ENCODE results near the gene CREB1.
A peak's percentile ranks its signal among the peaks of the same experiment; 100 is the strongest.
"Not testable (repeated sequence)": the region's sequence is repeated elsewhere in the genome, so short reads cannot be mapped to it uniquely, and the experiment has no call there.

Gene CREB1

DNA sequence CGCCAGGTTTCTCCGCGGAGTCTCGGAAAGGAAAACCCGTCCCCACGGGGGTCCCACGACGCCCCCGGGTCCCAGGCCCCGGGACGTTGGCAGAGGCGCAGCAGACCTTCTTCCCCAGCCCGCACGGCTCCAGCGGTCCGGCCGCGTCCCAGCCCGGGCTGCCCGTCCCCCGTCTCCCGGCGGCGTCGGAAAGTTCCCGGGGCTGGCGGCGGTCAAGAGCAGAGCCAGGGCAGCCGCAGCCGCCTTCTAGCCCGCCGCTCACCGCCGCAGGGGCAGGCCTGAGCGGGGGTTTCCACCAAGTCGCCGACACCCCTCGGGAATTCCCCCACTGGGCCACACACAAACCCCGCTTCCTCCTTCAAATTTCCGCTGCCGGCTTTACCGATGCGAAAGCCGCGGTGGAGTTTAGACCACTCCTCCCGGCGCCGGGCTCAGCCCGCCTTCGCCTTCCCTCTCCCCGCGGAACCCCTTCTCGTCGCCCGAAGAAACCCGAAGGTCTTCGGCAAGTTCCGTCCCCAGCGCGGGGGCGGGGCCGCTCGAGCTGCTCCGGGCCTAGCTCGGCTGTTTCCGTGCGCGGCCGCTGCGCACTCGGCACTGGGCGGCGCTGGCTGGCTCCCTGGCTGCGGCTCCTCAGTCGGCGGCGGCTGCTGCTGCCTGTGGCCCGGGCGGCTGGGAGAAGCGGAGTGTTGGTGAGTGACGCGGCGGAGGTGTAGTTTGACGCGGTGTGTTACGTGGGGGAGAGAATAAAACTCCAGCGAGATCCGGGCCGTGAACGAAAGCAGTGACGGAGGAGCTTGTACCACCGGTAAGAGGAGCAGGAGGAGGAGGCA is at the start of gene CREB1:
Gene CREB1 (plus strand): TSS at position 633 of the 830 bp plus-strand sequence. CDS start 25,674 bp downstream, outside the sequence.
- peak; percentile 94 for DNase-seq

DNA sequence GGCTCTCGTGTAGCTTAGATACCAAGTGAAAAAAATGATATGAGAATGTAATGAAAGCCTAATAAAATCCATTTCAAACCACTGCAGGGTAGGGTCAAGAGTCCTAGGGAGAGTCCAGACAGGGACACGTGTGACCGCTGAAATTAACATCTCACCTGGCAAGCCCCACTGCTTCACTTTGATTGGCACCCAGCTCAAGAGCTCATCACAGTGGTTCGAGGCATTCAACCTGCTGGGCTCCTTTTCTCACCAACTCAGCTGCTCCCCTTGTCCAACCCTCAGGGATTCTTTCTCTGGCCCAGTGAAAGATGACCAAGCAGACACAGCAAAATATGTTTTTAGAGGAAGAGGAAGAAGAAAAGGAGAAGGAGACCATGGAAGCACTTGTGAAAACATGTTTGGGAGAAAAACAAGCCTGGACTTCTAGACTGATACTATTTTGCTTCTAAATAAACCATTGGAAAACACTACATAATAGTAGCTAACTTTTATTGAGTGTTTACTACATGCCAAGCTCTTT is 49.2 kb upstream of the CREB1 start:
- no peak for DNase-seq

DNA sequence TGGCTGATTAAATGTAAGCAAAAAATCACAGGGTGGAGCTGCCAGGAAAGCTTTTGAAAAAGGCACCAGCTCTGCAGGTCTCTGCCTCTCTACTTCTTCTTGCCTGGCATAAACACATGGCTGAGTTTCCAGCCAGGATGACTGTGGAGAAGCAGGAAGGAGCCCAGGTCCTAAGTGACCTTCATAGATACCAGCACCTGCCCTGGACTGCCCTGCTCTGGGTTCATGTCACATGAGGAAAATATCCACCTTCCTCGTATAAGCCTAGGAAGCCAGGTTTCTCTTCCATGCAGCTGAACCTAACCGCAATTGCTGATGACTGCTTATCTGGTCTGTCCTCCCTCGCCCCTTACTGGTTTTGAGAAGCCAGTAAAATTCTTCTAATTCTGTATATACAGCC is 47.8 kb upstream of the CREB1 start:
- no peak for DNase-seq

DNA sequence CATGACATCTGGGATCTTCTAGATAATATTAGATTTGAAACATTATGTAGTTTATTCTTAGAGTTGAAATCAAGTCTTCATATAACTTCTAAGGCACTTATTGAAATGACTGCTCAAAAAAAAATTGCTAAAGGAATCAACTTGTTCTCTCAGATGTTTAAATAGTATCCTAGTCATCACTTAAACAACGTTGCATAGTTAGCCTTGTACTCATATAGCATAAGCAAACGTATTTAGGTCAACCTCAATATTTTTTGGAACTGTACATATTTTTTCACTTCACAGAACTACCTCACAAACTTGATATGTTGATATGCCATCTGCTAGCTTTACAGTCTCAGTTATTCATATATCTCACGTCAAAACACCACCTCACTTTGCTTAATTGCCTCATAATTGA is 47.1 kb upstream of the CREB1 start:
- no peak for DNase-seq

DNA sequence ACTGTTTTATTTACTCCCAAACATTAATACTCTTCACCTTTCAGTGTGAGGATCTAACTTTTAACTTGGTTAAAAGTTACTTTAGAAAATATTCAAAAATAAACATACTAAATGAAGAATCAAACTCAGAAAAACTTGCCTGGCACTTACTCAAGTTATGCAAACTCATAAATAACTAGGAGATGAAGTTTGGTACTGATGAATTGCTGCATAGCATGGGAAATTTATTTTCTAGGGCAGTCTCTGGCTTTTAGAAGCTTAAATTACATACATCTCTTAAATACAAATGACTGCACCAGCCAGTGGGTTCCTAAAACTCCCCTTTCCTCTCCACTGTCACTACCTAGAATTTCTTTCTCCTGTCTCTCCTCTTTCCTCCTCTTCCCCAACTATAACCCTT is 46.7 kb upstream of the CREB1 start:
- DNase-seq = no peak

DNA sequence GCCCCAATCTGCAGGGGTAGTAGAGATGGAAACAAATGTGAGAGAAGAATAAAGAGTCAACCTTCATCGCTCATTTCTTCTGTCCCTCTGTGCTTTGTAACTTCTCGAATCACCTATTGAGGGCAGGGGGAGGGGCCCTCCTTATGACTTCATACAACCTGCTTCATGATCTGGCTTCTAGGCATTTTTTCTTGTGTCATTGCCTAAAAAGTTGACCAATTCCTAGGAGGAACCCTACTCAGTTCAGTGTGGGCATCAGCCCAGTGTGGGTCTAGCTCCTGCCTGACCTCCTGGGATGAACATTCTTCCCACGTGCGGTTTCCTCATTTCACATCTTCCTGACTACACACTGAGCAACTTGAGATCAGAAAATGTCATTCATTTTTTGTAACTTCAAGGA is 46.3 kb upstream of the CREB1 start:
- DNase-seq = no peak

DNA sequence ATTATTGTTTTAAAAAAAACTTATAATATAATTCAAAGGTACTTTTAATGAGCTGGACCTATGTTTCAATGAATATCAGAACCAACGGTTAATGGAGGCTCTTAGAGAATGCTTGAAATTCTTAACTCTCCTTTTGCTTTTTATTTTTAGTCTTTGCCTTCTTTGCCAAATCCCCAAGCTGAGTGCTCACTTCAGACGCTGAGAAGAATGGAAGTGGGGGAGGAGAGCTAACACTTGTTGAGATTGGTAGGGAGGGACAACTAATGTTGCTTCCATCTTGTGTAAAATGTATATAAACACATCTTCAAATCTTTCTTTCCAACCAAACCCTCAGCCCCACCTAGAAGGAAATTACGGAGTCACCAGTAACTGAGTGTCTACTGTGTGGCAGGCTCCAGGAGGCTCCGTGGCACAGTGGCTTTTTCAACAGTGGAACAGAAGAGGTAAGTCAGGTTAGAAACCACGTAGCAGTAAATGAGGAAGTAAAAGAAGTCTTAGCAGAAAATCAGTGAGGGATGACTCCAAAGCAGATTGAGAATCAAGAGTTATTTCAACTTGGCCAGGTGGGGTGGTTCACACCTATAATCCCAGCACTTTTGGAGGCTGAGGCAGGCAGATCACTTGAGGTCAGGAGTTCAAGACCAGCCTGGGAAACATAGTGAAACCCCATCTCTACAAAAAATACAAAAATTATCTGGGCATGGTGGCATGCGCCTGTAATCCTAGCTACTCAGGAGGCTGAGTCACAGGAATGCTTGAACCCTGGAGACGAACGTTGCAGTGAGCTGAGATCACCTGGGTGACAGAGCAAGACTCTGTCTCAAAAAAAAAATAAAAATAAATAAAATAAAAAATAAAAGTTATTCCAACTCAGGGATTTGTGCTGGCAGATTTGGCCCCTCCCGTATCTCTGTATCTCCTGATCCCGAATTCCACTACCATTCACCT is 45.0 kb upstream of the CREB1 start:
- DNase-seq = no peak

DNA sequence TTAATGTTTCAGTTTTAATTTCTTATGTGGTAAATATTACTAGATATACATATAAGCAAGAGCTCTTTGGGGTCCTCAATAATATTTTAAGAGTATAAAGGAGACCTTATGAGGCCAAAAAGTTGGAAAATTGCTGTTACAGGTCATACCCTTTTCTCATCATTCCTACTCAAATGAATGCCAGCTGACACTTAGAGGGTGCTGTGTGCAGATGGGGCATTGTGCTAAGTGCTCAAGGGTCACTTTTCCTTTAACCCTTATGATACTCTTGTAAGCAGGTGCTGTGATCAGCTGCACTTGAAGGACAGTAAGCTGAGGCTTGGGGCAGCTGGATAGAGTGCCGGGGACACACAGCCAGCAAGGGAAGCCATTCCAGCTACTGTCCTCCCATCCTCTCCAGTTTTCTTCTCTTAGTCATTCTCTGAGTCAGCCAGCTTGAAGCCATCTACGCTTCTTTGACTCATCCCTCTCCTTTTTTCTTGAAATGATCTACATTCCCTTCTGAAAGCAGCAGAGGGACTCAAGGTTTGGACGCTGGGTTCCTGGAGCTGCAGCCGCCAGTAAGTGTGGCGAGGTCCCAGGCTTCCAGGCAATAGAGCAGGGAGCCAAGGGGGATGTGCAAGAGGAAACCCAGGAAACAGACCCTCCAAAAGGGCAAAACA is 42.0 kb upstream of the CREB1 start:
- no peak for DNase-seq

DNA sequence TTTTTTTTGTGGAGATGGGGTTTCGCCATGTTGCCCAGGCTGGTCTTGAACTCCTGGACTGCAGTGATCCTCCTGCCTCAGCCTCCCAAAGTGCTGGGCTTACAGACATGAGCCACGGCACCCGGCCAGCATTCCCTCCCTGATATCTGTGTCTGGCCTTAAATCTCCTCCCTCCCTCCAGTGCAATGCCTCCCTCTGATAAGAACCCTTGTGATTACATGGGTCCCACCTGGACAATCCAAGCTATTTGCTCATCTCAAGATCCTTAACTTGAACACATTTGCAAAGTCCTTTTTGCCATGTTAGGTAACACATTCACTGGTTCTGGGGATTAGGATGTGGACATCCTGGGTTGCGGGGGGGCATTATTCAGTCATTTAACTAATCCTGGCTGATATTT is 40.5 kb upstream of the CREB1 start:
- DNase-seq = no peak

DNA sequence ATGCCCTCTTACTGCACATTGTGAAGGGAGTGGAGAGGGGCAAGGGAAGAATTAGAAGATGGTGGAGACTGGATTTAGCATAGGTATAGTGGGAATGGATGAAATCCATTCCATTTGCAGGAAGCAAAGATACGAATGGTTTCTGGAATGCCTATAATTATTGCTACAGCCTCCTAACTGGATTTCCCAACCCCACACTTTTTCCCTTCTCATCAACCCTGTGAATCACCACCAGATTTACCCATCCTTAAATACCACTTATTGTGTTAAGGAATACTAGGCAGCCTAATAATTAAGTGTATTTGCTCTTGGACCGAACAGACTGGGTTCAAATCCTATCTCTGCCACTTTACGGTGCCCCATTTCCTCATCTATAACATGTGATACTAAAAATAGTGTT is 39.3 kb upstream of the CREB1 start:
- DNase-seq = no peak

DNA sequence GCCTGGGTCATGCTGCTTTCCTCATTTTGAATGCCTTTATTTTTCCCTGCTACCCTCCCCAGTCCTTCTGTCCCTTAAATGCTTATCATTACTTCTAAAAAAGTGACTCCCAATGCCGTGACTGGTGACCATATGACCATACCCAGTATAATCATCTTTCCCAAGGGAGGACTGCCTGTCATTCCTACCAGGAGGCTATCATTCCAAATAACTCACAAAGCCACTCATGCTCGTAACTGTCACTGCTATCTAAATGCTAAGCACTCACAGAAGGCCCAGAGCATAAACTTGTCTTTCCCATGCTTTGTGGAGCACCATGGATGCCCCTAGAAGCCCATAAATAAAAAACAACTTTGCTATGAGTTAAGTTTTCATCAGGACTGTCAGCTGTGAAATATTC is 38.7 kb upstream of the CREB1 start:
- DNase-seq = no peak

DNA sequence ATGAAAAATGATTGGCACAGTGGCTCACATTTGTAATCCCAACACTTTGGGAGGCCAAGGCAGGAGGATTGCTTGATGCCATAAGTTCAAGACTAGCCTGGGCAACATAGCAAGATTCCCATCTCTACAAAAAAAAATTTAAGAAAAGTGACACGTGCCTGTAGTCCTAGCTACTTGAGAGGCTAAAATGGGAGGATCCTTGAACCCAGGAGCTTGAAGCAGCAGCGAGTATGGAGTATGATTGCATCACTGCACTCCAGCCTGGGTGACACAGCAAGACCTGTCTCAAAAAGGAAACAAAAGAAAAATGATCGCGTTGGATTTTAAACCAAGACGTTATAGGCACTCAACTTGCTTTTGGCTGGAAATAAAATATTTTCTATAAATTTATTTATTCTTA is 37.8 kb upstream of the CREB1 start:
- no peak for DNase-seq

DNA sequence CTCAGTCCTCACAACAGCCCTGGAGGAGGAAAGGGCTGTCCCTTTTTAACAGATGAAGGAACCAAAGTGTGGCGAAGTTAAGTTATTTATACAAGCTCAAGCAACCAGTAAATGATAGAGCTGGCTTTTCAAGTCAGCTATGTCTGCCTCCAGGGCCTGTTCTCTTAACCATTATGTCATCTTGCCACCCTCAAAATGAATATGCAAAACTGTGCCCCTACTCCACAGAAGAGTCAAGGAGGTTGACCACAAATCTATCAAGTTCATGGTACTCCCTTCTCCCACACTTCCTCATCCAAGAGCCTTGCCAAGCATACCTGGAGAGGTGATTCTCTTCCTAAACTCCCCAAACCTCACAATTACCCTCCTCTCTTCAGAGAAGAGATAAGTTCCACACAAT is 37.3 kb upstream of the CREB1 start:
- DNase-seq = no peak

DNA sequence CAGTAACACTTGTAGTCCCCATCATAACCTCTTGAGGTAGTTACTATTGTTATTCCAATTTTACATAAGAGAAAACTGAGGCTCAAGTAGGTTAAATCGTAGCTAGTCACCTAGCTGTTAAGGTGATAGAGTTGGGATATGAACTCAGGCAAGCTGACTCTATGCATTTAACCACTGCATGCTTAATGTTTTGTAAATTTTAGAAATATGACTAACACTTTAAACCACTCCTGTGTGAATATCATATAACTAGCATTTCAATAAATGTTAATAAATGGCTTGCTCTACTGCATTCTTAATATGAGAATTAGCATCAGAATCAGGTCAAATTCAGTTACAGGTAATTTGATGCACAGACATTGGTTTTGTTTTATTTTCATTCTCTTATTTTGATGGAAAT is 35.6 kb upstream of the CREB1 start:
- DNase-seq = no peak

DNA sequence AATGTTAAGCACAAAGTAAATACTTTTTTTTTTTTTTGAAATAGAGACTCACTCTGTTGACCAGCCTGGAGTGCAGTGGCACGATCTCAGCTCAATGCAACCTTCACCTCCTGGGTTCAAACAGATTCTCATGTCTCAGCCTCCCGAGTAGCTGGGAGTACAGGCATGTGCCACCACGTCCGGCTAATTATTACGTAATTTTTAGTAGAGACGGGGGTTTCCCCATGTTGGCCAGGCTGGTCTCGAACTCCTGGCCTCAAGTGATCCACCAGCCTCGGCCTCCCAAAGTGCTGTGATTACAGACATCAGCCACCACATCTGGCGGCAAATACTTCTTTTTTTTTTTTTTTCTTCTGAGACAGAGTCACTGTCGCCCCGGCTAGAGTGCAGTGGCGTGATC is 32.8 kb upstream of the CREB1 start:
- DNase-seq = not testable (repeated sequence)

DNA sequence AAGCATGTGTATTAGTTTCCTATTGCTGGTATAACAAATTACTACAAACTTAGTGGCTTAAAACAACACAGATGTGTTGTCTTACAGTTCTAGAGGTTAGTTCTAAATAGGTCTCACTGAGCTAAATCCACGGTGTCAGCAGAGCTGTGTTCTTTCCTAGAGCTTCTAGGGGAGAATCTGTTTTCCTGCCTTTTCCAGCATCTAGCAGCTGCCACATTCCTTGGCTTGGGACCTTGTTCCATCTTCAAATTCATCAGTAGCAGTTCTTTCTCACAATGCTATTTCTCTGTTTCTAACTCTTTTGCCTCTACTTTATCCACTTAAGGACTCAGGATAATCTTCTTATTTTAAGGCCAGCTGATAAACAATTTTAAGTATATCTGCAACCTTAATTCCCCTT is 32.2 kb upstream of the CREB1 start:
- DNase-seq = no peak

DNA sequence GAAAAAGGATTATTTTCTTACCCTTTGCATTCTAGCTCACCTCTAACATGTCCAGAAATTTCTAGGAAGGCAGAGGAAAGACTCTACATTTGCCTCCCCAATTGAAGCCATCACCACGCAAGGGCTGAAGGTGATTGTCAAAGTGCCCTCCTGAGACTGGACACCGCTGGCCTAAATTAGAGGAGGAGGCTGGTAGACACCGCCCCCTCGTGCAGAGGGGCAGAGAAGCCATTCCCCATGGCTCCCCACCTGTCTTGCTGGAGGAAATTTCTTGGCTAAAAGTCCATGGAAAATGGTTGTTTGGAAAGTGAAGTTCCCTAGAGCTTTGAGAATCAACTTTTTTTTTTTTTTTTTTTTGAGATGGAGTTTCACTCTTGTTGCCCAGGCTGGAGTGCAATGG is 31.3 kb upstream of the CREB1 start:
- no peak for DNase-seq

DNA sequence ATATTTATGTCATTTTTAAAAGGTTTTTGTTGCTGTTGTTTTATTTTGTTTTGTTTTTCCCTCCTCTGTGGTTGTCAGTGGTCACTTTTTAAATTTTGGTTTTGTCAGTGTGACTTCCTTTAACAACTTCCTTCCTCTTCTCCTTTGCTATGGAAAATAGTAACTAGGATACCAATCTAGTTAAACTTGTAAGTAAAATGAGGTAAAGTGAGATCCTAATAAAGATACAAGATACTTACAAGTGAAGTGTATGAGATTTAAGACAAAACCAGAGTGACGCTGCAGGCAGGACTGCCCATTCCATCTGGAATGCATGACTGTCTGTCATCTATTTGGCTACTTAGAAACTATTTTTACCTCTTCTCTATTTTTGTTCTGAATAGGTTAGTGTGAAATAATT is 30.6 kb upstream of the CREB1 start:
- no peak for DNase-seq

DNA sequence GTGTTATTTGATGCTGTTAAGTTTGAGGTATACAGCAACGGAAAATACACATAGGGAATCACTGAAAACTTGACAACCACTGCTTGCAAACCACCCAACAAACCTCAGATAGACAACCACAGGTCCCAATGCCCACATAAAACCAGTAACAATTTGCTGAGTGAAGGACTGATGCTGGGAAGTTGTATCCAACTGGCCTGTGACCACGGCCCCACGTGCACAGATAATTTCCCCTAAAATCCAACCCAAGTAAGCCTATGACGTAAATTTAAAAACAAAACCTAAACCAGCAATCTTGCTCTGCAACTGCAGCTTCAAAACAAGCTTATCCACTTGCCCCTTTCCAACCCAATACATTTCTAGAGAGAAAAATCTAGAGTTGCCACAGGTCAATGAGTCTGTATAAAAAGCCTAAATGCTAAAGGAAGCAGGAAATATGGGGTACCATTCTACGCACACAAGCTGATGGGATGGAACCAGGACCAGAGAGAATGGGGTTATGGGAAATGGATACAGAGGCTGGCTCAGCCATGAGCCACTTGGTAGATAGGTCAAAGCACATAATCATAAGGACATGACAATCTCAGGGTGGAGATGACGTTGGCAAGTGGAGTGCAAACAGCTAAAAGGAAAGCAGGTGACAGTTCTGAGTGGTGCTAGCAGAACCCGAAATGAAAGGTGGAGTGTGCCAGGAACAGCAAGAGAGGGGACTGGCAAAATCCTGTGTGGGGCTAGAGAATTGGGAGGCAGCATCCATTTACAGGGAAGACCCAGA is 27.8 kb upstream of the CREB1 start:
- no peak for DNase-seq

DNA sequence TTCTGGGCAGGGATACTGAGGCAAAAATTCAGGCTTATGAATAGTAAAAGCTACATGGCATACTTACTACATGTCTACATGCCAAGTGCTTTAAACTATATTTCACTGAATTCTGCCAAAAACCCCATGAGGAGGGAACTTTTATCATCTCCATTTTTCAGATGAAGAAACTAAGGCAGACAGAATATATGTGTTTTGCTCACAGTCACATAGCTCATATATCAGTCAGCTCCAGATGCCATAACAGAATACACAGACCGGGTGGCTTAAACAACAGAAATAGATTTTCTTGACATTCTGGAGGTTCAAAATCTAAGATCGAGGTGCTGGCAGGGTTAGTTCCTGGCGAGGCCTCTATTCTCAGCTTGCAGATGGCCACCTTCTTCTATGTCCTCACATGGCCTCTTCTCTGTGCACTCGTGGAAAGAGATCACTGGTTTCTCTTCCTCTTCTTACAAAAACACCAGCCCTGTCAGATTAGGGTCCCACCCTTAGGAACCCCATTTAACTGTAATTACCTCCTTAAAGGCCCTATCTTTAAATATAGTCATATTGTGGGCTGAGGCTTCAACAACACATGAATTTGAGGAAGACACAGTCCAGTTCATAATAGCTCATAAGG is 27.1 kb upstream of the CREB1 start:
- DNase-seq = no peak

DNA sequence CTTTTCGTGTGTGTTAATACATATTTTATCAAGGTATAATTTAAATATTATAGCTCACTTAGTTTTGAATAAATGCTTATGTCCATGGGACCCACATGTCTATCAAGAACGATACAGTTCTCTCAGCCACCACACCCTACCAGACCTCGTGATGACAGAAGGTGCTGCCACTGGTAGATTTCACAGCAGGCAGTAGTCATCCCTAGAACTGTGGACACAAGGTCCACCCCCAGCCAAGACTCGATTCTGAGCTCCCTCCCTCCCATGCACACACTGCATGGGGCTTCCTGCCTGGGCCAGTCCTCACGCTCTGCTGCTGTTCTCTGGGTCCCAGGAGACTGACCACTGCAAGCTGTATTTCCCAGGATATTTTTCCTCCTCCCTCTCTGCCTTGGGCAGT is 26.5 kb upstream of the CREB1 start:
- no peak for DNase-seq

Data from NCI-H748 treated with DMSO at 0.1 percent for 48 hours (cell line).